ENCODE measurements around the gene PTPN7.

The PTPN7 gene

DNA sequence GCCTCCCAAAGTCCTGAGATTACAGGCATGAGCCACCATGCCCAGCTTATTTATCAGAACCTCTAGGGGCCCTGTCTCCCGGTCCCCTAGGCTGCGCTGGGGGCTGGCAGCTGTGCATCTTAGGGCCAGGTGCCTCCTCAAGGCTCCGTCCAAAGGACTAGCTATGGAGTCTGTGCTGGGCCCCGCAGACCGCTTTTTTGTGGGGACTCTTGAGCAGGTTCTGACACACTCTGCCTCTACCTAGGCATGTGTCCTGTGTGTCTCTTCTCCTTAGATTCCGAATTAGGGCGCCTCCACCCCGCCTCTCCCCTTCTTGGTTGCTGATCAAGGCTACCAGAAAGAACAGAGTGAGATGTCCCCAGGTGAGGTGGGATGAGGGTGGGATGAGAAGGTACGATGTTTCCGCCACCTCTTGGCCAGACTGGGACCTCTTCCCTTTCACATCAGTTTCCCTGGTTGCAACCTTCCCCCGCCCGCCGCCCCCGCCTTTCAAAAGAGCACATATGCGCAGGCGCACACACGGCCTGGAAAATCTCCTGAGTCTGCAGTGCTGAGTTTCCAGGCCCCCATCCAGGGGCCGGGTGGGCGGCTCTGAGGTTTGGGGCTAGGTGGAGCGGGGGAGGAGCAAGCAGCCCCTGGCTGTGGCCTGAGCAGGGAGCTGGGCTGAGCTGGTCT lies 5.0 kb upstream of the PTPN7 start:
- peak; percentile 19 for DNase-seq

DNA sequence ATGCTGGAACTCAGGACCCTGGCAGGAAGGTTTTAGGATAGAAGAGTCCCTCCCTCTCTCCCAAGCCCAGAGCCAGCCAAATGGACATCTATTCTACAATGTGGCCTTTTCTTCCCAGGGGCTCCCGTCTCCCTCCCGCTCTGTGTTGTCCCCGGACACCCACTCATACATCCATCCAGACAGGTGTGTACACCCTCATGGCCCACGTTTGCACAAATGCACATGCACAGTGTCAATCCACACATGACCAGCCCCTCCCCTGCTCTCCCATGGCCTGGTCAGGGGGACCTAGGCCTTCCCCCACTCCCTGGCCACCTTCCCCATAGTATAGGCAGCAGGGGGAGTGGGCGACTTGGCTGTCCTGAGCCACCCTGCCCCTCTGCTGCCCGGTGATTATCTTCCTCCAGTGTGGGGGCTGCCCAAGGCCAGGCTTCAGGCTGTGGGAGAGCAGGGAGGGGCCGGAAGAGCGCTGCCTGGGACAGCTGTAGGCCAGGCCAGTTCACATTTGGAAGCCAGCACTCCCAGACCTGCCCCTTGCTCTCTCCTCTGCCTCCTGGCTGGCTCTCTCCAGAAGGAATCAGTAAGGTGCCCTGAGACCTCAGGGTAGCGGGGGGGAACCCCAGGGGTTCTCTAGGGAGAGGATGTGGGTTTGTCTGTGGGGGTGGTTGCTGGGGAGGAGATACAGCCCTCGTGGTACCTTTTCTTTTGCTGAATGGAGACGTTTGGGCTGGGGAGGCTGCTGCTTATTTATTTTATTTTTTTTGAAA lies 4.1 kb upstream of the PTPN7 start:
- DNase-seq: peak; percentile 58

DNA sequence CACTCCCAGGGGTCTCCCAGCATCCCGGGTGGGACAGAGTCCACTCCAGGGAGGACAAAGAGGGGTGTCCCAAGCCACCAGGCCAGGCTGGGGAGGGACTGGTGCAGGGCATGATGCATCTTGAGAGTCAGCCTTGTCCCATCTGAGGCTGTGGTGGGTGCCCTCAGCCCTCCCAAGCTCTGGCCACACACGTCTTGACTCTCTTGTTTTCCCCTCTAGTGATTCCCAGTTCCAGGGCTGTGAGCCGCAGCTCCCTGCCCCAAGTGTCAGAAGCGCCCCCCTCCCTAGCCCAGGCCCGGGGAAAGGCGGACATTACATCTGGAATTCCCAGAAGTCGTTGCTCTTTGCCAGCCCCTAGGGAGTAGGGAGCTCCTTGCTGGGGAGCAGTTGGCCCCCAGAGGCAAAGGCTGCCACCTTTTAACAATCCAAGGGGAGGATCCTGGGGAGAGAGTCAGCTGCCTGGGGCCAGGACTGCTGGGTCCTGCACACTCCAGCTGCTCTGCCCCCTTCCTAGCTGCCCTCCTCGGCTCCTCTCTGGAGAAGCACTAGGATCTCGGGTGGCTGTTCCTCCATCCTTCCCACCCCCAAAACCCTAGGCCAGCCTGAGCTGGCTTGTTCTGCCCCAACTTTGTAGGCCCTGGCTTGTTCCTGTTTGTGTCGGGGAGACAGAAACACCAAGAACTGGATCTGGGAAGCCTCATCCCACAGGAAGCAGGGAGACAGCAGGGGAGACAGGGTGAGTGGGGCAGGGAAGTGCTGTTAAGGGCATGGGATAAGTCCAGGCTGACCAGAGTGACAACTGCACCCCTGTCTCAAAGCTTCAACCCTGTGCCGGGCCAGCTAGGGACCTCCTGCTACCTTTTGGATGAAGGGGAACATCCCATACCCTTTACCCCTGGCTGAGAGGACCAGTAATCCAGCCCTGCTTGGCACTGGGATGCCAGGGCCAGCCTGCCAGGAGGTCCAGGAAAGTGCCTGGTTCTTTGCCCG lies 3.2 kb upstream of the PTPN7 start:
- DNase-seq: no peak

DNA sequence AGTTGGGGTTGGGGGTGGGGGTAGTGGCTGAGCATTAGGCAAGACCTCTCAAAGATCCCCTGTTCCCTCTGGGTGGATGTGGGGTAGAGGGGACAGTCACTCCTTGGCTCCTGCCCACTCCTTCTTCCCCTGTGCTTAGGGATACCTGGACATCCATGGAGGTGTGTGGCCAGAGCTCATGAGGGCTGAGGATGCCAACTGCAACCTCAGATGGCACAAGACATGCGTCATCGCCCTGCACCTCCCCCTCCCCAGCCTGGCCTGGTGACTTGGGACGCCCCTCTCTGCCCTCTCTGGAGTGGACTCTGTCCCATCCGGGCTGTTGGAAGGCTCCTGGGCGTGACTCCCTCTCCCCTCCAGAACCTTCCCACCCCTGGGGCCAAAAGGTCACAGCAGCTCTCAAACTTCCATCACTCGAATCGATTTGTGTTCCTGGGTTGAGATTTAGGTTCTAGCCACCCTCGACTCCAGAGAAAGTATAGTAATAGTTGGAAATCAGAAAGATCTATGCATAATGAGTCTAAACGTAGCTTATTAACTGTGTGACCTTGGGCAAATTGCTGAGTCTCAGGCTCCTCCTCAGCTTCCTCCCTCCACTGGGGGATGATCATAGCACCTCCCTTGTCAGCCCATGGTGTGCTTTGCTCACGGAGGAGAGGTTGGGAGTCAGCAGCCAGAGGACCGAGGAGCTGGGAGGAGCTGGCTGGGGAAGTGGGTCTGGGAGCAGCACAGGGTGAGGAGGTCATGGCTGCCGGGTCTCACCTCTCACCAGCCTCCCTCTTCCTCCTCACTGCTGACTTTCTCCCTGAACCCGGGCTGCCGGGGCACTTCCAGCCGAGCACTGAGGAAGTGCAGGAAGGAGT lies 2.2 kb upstream of the PTPN7 start:
- DNase-seq: no peak

DNA sequence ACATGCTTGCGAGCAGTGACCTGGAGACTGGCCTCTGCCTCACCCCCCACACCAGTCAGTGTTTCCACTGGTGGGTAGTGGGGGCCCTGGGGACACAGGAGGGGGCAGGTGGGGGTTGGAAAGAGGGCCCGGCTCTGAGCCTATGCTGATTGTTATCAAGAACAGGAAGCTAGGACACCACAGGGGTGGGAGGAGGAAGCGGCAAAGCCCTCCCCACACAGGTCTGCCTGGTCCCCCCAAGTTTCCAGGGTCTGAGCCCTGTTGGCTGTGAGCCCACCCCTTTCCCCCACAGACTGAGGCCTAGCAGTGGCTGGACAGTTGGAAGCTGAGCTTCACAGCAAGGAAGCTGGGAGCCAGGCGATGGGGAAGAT lies 1.6 kb upstream of the PTPN7 start:
- DNase-seq: peak; percentile 33

DNA sequence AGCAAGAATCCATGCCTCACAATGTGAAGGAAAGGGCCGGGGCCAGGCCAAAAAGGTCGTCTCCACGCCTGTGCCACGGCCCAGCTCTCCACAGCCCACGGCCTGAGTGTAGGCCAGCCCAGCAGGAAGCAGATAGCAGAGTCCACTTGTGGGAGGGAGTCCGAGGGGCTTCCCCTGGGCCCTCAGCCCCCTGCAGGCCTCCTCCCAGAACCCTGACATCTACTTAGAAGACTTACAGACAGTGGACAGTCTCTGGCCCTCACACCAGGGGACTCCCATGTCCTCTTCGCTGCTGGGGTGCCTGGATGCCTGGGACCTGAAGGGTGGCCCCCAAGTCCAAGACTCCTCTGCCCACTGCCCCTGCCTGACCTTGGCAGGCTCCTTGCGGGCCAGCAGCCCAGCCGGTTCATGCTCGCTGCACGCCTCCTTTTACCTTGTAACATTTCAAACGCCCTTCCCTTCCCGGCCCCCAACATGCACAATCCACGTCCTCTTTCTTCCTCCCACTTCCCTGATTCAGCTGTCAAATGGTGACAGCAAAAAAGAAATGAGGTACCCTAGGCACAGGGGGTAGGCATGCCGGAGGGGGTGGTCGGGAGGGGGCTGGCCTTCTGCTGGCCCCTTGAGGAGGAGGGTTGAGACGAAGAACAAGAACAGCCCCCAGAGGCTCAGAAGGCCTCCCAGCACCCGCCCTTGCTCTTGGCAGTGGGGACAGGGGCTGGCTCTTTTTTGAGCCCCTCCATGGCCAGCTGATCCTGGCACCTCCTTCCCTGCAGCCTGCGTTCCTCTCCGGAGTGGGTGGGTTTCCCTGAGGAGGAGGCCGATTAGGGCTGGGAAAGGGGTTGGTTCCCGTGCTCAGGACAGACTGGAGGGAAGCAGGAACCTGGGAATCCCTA lies 997 bp upstream of the PTPN7 start:
- no peak for DNase-seq

DNA sequence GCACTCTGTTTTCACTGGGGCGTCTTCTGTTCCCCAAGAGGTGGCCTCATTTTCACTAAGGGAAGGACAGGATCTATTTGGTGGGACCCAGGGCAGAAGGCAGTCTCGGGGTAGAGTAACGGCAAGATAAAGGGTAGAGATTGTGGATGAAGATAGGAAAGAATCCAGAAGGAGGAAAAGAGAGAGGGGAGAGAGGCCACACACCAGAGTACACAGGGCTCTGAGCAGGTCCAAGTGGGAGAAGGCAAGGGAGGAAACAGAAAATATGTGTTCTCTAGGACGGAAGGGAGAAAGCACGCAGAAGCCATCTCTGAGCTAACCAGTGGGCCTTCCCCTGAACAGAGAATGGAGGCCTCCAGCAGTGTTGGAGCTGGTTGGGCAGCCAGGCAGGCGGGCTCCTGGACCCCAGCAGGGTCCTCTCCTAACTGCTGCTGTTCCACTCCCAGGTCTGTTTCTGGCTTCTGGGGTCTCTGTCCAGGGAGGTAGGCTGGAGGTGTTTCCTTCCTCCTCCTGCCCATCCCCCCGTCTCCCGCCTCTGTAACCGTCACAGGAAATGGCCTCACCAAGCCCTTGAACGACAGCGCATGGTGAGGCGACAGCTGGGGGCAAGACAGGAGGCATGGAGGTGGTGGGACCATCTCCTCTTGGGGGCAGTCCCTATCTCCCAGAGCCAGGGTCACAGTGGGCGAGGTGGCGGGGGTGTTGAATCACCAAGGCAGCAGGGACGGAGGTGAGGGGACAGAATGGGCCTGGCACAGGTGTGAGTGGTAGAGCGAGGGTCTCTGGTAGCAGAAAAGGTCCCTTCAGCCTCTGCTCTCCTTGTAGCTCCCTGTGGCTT lies 649 bp downstream of the PTPN7 start:
- DNase-seq: peak; percentile 41

DNA sequence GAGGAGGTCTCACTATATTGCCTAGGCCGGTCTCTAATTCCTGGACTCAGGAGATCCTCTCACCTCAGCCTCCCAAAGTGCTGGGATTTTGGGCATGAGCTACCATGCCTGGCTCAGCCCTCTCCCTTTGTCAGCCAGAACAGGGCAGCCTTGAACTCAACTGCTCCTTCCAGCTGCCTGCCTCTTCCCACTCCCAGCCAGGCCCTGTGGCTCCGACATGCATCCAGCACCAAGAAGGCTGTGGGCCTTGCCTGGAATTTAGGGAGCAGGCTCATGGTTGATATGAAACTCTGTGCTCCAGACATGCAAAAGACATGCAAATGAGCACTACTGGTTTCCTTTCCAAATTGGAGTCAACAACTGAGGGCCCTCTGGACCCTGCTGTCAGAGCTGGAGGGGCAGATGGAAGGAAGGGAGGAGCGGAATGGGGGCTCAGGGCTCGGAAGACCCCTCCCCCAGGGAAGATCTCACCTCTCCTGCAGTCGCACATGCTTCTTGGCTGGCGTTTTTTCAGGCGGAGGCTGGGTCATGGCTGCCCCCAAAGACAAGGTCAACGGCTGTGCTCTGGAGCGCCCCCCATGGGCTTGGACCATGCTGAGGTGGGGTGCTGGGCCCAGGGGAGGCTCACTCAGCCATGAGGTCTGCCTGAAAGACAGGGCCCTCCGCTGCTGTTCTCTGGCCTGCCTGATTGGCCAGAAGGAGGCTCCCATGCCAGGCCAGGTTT lies 1.4 kb downstream of the PTPN7 start:
- no peak for DNase-seq

DNA sequence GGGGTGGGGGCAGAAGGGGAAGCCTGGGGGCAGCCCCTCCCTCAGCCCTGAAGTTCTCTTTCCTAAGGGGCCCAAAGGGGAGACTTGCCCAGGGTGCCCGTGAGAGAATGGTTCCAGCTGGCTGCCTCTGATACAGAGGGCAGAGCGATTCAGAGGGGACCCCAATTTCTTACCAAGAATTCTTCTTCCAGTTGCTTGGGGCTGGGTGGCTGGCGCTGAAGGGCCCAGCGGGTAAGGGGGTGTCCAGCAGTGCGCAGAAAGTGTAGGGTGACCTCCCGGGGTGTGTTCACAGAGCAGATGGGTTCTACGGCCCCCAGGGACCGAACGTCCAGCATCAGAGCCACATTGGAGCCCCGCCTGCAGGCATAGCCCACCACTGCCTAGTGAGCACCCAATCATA lies 2.5 kb downstream of the PTPN7 start:
- DNase-seq: no peak

DNA sequence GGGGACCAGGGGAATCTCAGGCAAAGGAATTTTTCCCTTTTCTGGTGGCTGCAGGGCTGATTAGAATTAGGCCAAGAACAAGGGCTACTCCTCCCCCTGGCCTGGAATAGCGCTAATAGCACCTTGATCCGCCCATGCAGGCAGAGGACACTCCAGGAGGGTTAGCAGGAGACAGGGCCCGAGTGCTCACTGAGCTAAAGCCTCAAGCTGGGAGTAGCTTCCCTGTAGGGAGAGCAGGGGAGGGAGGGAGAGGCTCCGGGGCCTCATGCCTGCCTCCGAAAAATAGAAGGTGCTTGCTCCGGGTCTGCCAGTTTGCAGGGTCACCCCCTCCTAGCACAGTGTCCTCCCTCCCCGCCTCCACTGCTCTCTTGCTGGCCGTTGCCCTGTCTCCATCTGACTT lies 3.8 kb downstream of the PTPN7 start:
- DNase-seq: no peak

DNA sequence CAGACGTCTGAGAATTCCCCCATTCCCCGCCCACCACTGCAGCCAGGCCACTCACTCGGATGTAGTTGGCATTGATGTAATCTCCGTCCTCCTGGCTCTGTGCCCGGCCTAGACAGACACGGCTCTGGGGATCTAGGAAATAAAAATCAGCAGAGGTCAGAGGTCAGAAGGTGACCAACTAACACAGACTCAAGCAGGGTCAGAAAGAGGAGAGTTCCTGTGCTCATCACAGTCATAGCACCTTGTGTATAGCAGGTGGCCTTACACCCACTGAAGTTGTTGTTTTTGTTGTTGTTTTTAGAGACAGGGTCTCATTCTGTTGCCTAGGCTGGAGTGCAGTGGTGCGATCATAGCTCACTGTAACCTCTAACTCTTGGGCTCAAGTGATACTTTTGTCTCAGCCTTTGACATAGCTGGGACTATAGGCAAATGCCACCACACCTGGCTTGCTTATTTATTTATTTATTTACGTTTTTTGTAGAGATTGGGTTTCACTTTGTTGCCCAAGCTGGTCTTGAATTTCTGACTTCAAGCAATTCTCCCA lies 4.9 kb downstream of the PTPN7 start:
- no peak for DNase-seq

DNA sequence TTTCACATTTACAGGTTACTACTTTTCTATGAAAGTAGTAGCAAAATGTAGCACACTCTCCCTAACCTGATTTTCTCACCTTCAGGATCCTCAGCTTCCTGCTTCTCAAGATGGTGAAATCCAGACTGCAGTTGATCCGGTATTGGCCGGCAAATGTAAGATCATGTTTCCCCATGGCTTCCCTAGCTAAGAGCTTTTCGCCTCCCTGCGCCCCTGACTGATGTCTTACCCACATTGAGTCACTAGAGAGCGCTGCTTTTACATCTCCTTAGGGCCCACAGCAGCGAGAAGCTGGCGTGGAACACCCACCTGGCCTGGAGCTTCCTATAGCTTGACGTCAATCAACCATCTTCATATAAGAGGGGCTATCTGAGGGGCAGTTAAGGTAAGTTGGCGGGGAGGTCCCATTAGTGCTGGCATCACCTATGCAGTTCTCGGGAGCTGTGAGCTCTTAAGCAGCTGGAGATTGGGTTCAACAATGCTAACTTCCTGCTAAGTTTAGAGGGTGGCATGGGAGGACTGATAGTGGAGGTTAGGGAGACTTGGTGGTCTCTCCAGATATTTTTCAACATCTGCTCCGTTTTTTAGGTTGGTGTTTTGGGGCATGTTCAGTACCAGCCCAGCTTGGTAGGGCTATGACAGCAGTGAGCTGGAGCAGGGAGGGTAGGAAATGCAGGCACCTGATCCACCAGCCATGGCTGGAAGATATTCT lies 5.5 kb downstream of the PTPN7 start:
- no peak for DNase-seq

DNA sequence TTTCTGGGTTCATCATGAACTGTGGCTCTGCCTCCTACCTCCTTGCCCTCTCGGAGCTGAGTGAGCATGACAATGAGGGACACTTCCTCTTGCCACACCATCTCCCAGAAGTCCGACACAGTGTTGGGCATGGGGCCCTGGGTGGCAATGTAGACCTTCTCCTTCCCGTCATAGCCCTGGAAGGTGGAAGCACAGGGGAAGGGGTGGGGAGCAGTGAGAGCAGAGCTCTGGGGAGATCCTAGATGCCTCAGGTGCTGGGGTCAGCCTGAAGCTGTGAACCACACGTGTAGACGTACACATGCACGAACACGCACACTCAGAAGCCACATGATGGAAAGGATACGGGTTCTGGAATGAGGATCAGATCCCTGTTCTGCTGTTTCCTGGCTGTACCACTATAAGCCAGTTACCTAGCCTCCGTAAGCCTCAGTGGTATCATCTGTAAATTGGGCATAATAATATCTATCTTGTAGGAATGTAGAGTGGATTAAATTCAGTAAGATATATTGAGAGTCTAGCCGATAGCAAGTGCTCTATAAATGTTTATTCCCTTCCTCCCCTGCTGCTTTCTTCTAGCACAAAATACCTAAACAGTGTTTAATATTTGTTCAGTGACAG lies 6.1 kb downstream of the PTPN7 start:
- DNase-seq: no peak

DNA sequence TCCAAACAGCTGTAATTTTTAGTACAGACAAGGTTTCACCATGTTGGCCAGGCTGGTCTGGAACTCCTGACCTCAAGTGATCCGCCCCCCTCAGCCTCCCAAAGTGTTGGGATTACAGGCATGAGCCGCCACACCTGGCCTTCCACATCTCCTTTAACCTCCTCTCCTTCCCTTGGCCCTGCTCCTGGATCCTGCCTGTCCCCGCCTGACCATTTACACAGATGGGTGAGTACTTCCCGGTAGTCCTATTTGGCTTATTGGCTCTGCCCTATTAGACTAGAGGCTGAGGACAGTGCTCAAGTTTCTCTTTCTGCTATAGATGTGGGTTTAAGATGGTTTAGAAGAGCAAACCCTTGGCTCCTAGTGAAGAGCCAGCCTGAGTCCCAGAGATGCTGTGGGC lies 7.1 kb downstream of the PTPN7 start:
- DNase-seq: no peak

DNA sequence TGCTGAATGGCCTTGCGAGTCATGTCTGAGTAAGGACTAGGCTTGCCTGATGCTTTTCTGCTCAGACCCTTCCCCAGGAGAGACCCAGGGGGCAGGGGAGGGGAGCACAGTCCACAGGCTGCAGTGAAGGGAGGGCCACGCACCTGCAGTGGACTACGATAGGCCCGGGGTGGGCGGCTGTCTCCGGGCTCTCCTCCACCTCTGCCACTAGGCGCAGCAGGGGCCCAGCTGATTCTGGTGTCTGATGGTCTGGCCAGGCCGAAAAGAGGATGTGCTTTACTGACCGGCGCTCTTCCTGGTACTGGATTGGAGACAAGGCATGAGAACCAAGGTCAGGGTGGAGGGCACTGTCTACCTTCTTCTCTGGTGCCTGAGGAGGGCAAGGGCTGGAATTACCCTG lies 8.0 kb downstream of the PTPN7 start:
- no peak for DNase-seq

DNA sequence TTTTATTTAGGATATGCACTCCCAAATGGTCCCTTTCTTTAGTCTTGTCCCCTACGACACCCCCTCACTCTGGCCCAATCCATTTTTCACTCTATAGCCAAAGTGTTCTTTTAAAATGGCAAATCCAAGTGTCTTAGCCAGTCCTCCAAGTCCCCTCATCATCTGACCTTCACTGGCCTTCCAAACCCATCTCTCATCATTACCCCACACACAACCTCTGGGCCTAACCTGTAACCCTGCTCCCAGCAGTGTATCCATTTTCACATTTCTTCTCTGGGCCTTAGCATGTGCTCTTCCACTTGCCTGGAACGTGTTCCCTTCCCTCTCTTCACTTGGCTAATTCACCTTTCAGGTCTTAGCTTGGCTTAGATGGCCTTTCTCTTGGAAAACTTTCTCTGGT lies 9.4 kb downstream of the PTPN7 start:
- no peak for DNase-seq

DNA sequence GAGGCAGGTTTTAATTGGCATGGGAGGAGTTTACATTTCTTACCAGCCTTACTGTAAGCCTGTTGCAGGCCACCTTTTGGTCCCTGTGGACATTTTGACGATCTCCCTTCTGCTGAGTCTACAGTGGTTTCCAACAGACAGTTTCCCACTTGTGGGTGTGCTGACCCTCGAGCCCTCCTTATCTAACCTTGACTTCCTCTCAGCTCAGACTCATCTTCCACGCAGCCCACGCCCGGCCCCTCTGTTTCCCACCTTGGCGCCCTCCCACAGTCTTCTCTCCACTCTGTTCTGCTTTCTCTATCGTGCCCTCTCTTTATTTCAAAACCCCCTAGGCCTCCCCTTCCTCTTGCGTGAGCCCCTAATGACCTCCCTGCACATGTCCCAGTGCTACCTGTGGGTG lies 9.8 kb downstream of the PTPN7 start:
- no peak for DNase-seq

DNA sequence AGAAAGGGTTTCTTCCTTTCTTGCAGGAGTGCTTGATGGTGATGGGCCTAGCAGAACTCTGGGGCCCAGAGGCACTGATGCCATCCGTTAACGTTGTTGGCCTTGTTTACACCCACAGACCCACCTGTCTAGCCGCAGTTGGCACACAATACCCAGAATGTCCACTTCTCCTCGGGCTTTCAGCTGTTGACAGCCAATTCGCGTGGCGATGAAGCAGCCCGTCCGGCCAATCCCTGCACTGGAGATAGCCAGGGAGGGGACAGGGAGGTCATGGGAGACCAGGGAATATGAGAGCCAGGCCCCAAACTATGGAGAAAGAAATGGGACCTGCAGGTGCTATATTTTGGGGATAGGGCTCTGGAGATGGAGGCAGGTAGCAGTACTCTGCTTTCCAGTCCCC lies 10.2 kb downstream of the PTPN7 start:
- no peak for DNase-seq

Measured in activated CD4-positive, alpha-beta T cell treated with anti-CD3 and anti-CD28 coated beads for 1 hour (primary cell).